ENCODE measurements around the gene SRPRA.

DNA sequence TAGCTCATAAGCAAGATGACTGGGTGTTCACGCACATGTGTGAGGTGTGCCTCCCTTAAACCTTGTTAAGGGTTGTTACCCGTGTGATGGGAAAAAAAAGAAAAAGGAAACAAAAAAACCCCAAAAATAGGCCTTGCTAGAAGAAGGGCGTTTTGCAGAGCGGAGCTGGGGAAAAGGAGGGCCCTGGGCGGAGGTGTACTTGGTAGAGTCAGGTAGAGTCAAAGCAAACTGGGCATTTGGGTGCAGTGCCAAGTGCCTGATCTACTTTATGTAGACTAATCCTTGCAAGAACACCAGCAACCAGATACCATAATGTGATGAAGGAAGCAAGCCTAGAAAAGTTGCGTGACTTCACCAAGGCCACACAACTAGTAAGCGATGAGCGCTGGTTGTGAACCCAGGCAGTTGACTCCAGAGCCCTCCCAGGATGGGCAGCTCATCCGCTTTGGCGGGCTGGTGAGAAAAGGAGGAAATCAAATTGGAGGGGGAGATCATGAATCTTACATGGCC lies 13.0 kb upstream of the SRPRA start:
- TF ChIP-seq LEF1 (IDR thresholded peaks at IDR 0.05; ENCODE audit: borderline replicate concordance), result no peak
- TF ChIP-seq FOXA1 (IDR thresholded peaks at IDR 0.05), result no peak
- TF ChIP-seq SUZ12 (IDR thresholded peaks at IDR 0.05), result no peak
- no peak for TF ChIP-seq FOXM1 (IDR thresholded peaks at IDR 0.05; ENCODE audit: borderline replicate concordance)
- TF ChIP-seq SP1 (IDR thresholded peaks at IDR 0.05), result no peak
- no peak for TF ChIP-seq ZNF384 (IDR thresholded peaks at IDR 0.05)
- TF ChIP-seq CTBP1 (IDR thresholded peaks at IDR 0.05; ENCODE audit: borderline replicate concordance), result no peak

Measured in HEK293T (cell line).